Activated CD8-positive, alpha-beta memory T cell treated with anti-CD3 and anti-CD28 coated beads for 36 hours (primary cell): ENCODE measurements around the gene LDHB. TPM values are rescaled to one million over a fixed set of nuclear protein-coding genes. Genes with fewer than 3 reads are reported as not detected.
"Not testable (repeated sequence)": the region's sequence is repeated elsewhere in the genome, so short reads cannot be mapped to it uniquely, and the experiment has no call there.

Experiments used
- CTCF ChIA-PET: fragments of 350-600 bp; sonication (Branson Sonifier 250); formaldehyde crosslinking; loops from one replicate; lab custom pipeline; 2021; ENCODE audit warnings: antibody characterized with exemption; lab: Charles Lee
- POLR2A ChIA-PET: fragments of 350-600 bp; sonication (Branson Sonifier 250); formaldehyde crosslinking; loops from one replicate; lab custom pipeline; 2021; ENCODE audit warnings: antibody characterized with exemption; lab: Charles Lee
- total RNA-seq, 2 experiments: library from RNA; stranded (reverse); gene quantifications; one replicate each; pipeline ENCODE4 v1.2.3, GENCODE V29; 2021

The LDHB gene
- 1,000 to 10,000 TPM; 1,753 to 1,754 TPM for total RNA-seq

GRCh38 chr12:21657326-21658077, at the start of gene LDHB:
Gene LDHB (minus strand): TSS chr12:21657842. CDS start chr12:21654671, 3,171 bp downstream.
- ChIA-PET CTCF (interaction anchor here (0.6 to 1.6 kb wide), 6 partner anchors 13 to 742 kb away, joined by 3 to 6 read pairs (median 4); no protein-coding TSS in a partner anchor), POLR2A (interaction anchor here (0.5 to 2.0 kb wide), 13 partner anchors 8 to 752 kb away, joined by 3 to 19 read pairs (median 4); partner anchors contain the start of genes GOLT1B, PYROXD1, RECQL and SPX)

DNA sequence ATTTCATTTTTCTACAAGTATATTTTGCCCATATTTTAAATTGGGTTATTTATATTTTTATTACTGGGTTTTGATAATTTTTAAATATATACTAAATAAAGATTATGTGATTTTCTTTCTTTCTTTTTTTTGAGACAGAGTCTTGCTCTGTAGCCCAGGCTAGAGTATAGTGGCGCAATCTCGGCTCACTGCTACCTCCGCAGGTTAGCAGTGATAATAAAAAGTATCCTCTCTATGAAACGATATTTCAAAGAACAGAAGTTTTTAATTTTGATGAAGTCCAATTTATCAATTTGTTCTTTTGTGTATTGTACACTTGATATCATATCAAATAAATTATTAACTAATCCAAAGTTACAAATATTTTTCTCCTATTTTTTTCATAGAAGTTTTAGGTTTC, 47.2 kb upstream of the LDHB start:
- ChIA-PET CTCF (no interaction called here), POLR2A (no interaction called here)

GRCh38 chr12:21699851-21700250, 42.2 kb upstream of the LDHB start:
- ChIA-PET POLR2A (no interaction called here), CTCF (no interaction called here)

DNA sequence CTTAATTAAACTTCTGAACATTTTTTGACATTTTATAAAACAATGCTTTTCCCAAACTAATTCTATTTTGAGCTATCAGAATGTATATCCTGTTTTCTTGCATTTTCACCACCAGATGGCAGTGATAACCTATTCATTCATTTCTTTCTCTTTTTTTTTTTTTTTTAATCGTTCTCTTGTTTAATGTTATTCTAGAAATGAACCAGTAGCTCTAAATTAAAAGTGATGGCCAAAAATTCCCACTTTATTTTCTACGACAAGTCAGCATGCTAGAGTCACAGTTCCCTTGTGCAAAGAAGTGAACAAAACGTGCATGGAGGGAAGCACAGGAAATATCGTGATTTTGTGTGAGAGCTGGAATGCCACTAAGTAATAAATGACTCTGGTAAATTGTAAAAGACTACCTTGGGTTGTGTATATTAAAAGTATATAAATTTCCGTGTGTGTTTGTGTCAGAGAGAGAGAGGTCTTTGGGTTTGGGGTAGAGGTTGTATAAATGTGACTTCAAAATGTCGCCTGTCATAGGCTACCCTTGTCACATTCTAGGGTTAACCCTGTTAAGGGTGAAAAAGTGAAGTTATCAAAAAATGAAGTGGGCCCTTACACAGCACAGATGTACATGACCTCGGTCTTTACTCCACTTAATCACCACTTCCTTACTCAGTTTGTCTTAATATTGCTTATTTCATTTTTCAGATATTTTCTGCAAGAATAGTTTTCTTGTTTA, 40.4 kb upstream of the LDHB start:
- CTCF ChIA-PET: interaction anchor here (0.5 to 2.0 kb wide), 10 partner anchors 12 to 447 kb away, joined by 3 to 8 read pairs (median 3); partner anchors contain the start of gene LDHB
- POLR2A ChIA-PET: no interaction called here

- CTCF ChIA-PET: interaction anchor here (0.6 to 2.0 kb wide), 3 partner anchors 19 to 718 kb away, joined by 3 to 7 read pairs (median 3); no protein-coding TSS in a partner anchor
- POLR2A ChIA-PET: interaction anchor here (1.2 kb wide), 1 partner anchor 928 kb away, joined by 3 read pairs; the partner anchor contains the start of gene ETNK1
Observed at GRCh38 chr12:21696625-21697024, 39.0 kb upstream of the LDHB start.

DNA sequence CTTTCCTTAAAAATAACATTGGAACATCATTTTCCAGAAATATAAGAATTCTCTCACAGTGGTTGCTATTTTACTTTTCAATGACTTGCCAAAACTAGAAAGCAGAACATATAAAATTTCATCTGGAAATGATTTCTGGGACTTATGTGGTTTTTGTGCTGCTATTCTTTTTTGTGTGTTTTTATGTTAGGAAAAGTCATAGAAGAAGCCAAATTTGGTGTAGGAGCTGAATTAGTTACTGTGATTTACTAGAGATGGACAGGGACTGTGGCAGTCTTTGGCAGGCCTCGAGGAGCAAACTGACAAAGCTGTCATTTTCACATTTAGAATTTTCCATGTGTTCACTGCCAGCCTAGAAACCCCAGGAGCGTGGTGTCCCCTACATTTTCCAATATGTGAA, 38.3 kb upstream of the LDHB start:
- ChIA-PET POLR2A (interaction anchor here (1.2 kb wide), 1 partner anchor 929 kb away, joined by 3 read pairs; the partner anchor contains the start of gene ETNK1), CTCF (interaction anchor here (0.7 to 0.8 kb wide), 2 partner anchors 9 to 18 kb away, joined by 3 read pairs; no protein-coding TSS in a partner anchor)

DNA sequence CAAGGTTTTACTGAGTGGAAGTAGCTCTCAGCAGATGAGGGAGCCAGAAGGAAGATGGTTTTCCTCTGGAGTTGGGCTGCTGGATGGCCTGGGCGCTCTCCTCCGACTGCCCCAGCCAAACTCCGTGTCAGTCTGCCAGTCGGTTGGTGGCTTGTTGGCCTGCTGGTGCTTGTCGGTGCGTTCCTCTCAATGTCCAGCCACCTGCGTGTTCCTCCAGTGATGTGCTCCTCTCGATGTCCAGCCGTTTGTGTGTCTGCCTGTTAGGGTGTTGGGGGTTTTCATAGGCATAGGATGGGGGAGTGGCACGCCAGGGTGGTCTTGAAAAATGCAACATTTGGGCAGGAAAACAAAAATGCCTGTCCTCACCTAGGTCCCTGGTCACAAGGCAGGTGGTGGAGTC, 37.0 kb upstream of the LDHB start:
- ChIA-PET POLR2A (no interaction called here), CTCF (no interaction called here)

GRCh38 chr12:21691515-21691914, 33.9 kb upstream of the LDHB start:
- POLR2A ChIA-PET: no interaction called here

GRCh38 chr12:21690704-21691368, 33.2 kb upstream of the LDHB start:
- POLR2A ChIA-PET: no interaction called here
- CTCF ChIA-PET: no interaction called here

More at GRCh38 chr12:21691515-21691914, 33.9 kb upstream of the LDHB start:
- CTCF ChIA-PET: no interaction called here

- ChIA-PET CTCF (no interaction called here), POLR2A (no interaction called here)
Observed at GRCh38 chr12:21683115-21683514, 25.5 kb upstream of the LDHB start.

DNA sequence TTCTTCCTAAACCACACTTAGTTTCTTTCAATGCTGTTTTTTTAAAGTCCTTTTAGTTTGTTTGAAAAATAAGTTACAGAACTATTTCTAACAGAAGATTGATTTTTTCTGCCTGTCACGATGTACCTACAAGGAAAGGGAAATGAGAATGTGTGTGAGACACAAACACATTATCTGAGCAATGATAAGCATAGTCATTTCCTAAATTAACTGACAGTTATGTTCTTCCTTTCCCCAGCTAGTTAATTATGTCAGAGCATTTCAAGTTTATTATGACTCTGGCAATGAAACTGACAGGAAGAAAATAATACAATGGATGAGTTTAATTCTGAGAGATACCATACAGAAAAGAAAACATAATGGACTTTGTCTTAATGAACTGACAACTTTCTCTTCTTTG, 21.3 kb upstream of the LDHB start:
- CTCF ChIA-PET: no interaction called here
- POLR2A ChIA-PET: interaction anchor here (1.8 kb wide), 1 partner anchor 22 kb away, joined by 6 read pairs; the partner anchor contains the start of gene LDHB

- POLR2A ChIA-PET: interaction anchor here (1.3 to 1.8 kb wide), 2 partner anchors 20 to 26 kb away, joined by 4 to 6 read pairs; partner anchors contain the start of gene LDHB
- CTCF ChIA-PET: interaction anchor here (0.8 kb wide), 1 partner anchor 18 kb away, joined by 3 read pairs; no protein-coding TSS in a partner anchor
Observed at GRCh38 chr12:21677622-21678277, 20.1 kb upstream of the LDHB start.

DNA sequence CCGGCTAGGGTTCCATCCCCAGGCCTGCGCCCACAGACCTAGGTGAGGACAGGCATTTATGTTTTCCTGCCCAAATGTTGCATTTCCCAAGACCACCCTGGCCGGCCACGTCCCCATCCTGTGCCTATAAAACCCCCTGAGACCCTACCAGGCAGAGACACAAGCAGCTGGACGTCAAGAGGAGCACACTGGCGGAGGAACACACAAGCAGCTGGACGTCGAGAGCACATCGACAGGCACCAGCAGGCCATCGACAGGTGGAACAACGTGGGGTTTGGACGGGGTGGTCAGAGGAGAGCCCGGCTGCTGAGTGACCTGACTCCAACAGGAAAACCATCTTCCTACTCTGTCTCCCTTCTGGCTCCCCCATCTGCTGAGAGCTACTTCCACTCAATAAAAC, 19.6 kb upstream of the LDHB start:
- POLR2A ChIA-PET: interaction anchor here (1.3 to 1.8 kb wide), 2 partner anchors 20 to 25 kb away, joined by 4 to 6 read pairs; partner anchors contain the start of gene LDHB
- CTCF ChIA-PET: interaction anchor here (0.8 to 1.6 kb wide), 2 partner anchors 19 to 20 kb away, joined by 3 to 4 read pairs; no protein-coding TSS in a partner anchor

GRCh38 chr12:21676776-21677175, 19.1 kb upstream of the LDHB start:
- CTCF ChIA-PET: interaction anchor here (1.6 kb wide), 1 partner anchor 20 kb away, joined by 4 read pairs; no protein-coding TSS in a partner anchor
- POLR2A ChIA-PET: no interaction called here

DNA sequence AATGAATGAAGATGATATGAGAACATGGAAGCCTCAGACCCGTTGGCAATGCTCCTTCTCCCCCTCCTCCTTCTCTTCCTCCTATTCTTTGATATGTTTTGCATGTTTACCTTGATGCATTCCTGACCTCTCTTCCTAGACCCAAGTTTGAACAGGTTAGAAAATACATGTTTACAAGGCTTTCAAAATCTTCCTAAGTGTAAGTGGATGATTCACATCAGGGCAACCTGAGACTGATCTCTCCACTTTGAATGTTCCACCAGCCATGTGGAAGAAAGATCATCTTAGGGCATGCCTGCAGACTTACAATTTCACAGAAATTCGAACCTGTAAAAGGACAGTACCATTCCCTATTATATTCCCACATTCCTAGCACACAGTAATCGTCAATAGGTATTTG, 18.0 kb upstream of the LDHB start:
- CTCF ChIA-PET: interaction anchor here (0.8 to 1.6 kb wide), 2 partner anchors 14 to 19 kb away, joined by 3 to 4 read pairs; no protein-coding TSS in a partner anchor
- POLR2A ChIA-PET: no interaction called here

GRCh38 chr12:21675096-21675495, 17.5 kb upstream of the LDHB start:
- ChIA-PET POLR2A (no interaction called here), CTCF (no interaction called here)

GRCh38 chr12:21673830-21674552, 16.3 kb upstream of the LDHB start:
- CTCF ChIA-PET, POLR2A ChIA-PET: not testable (repeated sequence)

DNA sequence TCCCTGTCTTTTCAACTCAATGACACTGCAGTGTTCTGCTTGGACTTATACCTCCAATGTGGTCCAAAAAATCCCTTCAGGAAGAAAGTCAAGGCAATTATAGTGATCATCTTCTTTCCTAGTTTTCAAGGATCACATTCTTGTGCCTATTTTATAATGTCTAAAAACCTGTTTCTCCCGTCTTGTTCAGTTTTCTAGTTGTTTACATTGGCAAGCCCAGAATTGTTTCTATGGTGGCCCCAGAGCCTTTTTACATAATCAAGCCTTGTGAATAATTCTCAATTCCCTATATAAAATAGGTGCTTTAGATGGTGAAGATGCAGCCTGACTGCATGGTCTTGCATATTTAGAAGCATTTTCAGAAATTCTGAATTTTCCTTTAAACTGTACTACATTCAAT, 14.5 kb upstream of the LDHB start:
- ChIA-PET POLR2A (no interaction called here), CTCF (no interaction called here)
